H1 (cell line): ENCODE results near the gene TYMS. TPM values are rescaled to one million over a fixed set of nuclear protein-coding genes. Genes with fewer than 3 reads are reported as not detected.

Experiments
- CTCF ChIA-PET: fragments of 300-600 bp; sonication (Branson Sonifier 250); formaldehyde crosslinking; loops from one replicate; lab custom pipeline; 2021; ENCODE audit not compliant: partially characterized antibody; lab: Charles Lee
- POLR2A ChIA-PET: fragments of 300-600 bp; sonication (Branson Sonifier 250); formaldehyde crosslinking; loops from one replicate; lab custom pipeline; 2021; ENCODE audit warnings: inconsistent platforms; ENCODE audit not compliant: partially characterized antibody; lab: Charles Lee
- DNase-seq, 2 experiments: peaks; one replicate each; pipeline versions ENCODE4 v3.0.0 to v3.0.0-alpha.2; 2010 to 2022; ENCODE audit warnings: low spot score in 2 of 2, low read depth in 1 of 2, mixed read lengths in 1 of 2
- FAIRE-seq: peaks from 2 replicates; lab custom pipeline; 2011; peaks lifted over from hg19 to GRCh38; lab: Jason Lieb, UNC
- H2AFZ ChIP-seq: 2 replicates; pipeline ENCODE4 v1.8.1; 2012; ENCODE audit warnings: low read length, inconsistent platforms
- H2AK5ac ChIP-seq: 2 replicates; pipeline ENCODE4 v1.6.1; 2013; ENCODE audit warnings: low read depth, low read length
- H2BK120ac ChIP-seq: replicated peaks from 2 replicates; pipeline ENCODE3; 2013; ENCODE audit warnings: low read depth, low read length, inconsistent platforms
- H2BK12ac ChIP-seq: 2 replicates; pipeline ENCODE4 v1.6.1; 2013; ENCODE audit warnings: low read depth, low read length
- H2BK15ac ChIP-seq: 2 replicates; pipeline ENCODE4 v1.6.1; 2013; ENCODE audit warnings: low read length
- H2BK20ac ChIP-seq: 2 replicates; pipeline ENCODE4 v1.6.1; 2013; ENCODE audit warnings: low read length
- H2BK5ac ChIP-seq: 2 replicates; pipeline ENCODE4 v1.6.1; 2013; ENCODE audit warnings: low read depth, low read length
- H3K14ac ChIP-seq: 2 replicates; pipeline ENCODE4 v1.6.1; 2013; ENCODE audit warnings: inconsistent platforms; ENCODE audit not compliant: insufficient read length
- H3K18ac ChIP-seq: 2 replicates; pipeline ENCODE4 v1.6.1; 2013; ENCODE audit warnings: low read length; ENCODE audit errors: extremely low read depth
- H3K23ac ChIP-seq: 2 replicates; pipeline ENCODE4 v1.6.1; 2013; ENCODE audit warnings: inconsistent platforms; ENCODE audit not compliant: insufficient read length
- H3K23me2 ChIP-seq: 2 replicates; pipeline ENCODE4 v1.6.1; 2013; ENCODE audit warnings: low read depth, low read length
- H3K27ac ChIP-seq: 2 replicates; pipeline ENCODE4 v1.6.1; 2011; ENCODE audit warnings: low read depth, low read length, inconsistent platforms
- H3K27me3 ChIP-seq, 4 experiments: replicated peaks in 1 of 4; 1 replicate in 1 of 4; 2 replicates in 3 of 4; pipeline versions ENCODE4 v1.6.1 to v1.8.1; 2011 to 2013; ENCODE audit warnings: low read length in 3 of 4, mild to moderate bottlenecking in 3 of 4, inconsistent platforms in 2 of 4, mixed read lengths in 2 of 4, moderate library complexity in 1 of 4; ENCODE audit not compliant: control insufficient read depth in 3 of 4, insufficient read depth in 3 of 4; ENCODE audit errors: extremely low read depth in 1 of 4
- H3K36me3 ChIP-seq, 4 experiments: 2 replicates each; pipeline versions ENCODE4 v1.6.1 to v1.8.1; 2011 to 2013; ENCODE audit warnings: mild to moderate bottlenecking in 4 of 4, low read length in 3 of 4, moderate library complexity in 2 of 4, control low read depth in 1 of 4, inconsistent platforms in 1 of 4; ENCODE audit not compliant: insufficient read depth in 4 of 4, control insufficient read depth in 2 of 4
- H3K4ac ChIP-seq: replicated peaks from 2 replicates; pipeline ENCODE3; 2013; ENCODE audit warnings: low read length, low read depth, mixed read lengths, inconsistent platforms; ENCODE audit not compliant: insufficient read length
- H3K4me1 ChIP-seq, 4 experiments: replicated peaks in 1 of 4; 1 replicate in 1 of 4; 2 replicates in 3 of 4; pipeline versions ENCODE4 v1.6.1 to v1.8.1; 2011 to 2013; ENCODE audit warnings: low read length in 3 of 4, inconsistent platforms in 2 of 4, mixed read lengths in 1 of 4; ENCODE audit not compliant: insufficient read depth in 4 of 4, control insufficient read depth in 3 of 4
- H3K4me2 ChIP-seq, 2 experiments: 2 replicates each; pipeline versions ENCODE4 v1.6.1 to v1.8.1; 2011 to 2013; ENCODE audit warnings: low read depth in 2 of 2, low read length in 2 of 2, control low read depth in 1 of 2, inconsistent platforms in 1 of 2, mild to moderate bottlenecking in 1 of 2; ENCODE audit not compliant: insufficient read depth in 1 of 2
- H3K4me3 ChIP-seq, 4 experiments: fragments of 200-600, 300-600 bp in 1 of 4; sonication (generic), shearing (Covaris generic), sonication (Bioruptor Twin) in 1 of 4; 2 replicates each; pipeline versions ENCODE4 v1.5.1 to v1.8.1; 2011 to 2016; ENCODE audit warnings: low read length in 4 of 4, low read depth in 3 of 4, control low read depth in 2 of 4, inconsistent platforms in 2 of 4, mild to moderate bottlenecking in 2 of 4, mixed read lengths in 1 of 4, moderate library complexity in 1 of 4; ENCODE audit not compliant: insufficient read depth in 2 of 4; ENCODE audit errors: extremely low read depth in 1 of 4
- H3K56ac ChIP-seq: replicated peaks from 2 replicates; pipeline ENCODE3; 2013; ENCODE audit warnings: low read depth, mild to moderate bottlenecking, mixed read lengths, low read length, inconsistent platforms; ENCODE audit not compliant: insufficient read length
- H3K79me1 ChIP-seq: 2 replicates; pipeline ENCODE4 v1.6.1; 2013; ENCODE audit warnings: low read depth, low read length, control low read depth
- H3K79me2 ChIP-seq, 2 experiments: 2 replicates each; pipeline versions ENCODE4 v1.6.1 to v1.8.1; 2012 to 2013; ENCODE audit warnings: low read length in 2 of 2, mild to moderate bottlenecking in 2 of 2, inconsistent platforms in 1 of 2; ENCODE audit not compliant: insufficient read depth in 2 of 2, control insufficient read depth in 1 of 2
- H3K9ac ChIP-seq, 4 experiments: replicated peaks in 1 of 4; 1 replicate in 1 of 4; 2 replicates in 3 of 4; pipeline versions ENCODE4 v1.6.1 to v1.8.1; 2011 to 2013; ENCODE audit warnings: low read depth in 3 of 4, low read length in 3 of 4, control low read depth in 2 of 4, mild to moderate bottlenecking in 2 of 4, moderate library complexity in 2 of 4, inconsistent platforms in 1 of 4; ENCODE audit errors: extremely low read depth in 1 of 4
- H3K9me3 ChIP-seq, 2 experiments: 2 replicates each; pipeline versions ENCODE4 v1.6.1 to v1.8.1; 2012 to 2013; ENCODE audit warnings: mild to moderate bottlenecking in 2 of 2, moderate library complexity in 2 of 2, control low read depth in 1 of 2, inconsistent platforms in 1 of 2, low read depth in 1 of 2, low read length in 1 of 2, mixed read lengths in 1 of 2; ENCODE audit not compliant: insufficient read depth in 2 of 2
- H4K20me1 ChIP-seq, 2 experiments: replicated peaks in 1 of 2; 2 replicates each; pipeline versions ENCODE3 to v1.8.1; 2011 to 2013; ENCODE audit warnings: inconsistent platforms in 2 of 2, low read length in 2 of 2, mild to moderate bottlenecking in 1 of 2; ENCODE audit not compliant: insufficient read depth in 2 of 2, control insufficient read depth in 1 of 2
- H4K5ac ChIP-seq: 2 replicates; pipeline ENCODE4 v1.6.1; 2013; ENCODE audit warnings: low read length, low read depth, mixed read lengths, inconsistent platforms; ENCODE audit not compliant: insufficient read length
- H4K8ac ChIP-seq: 2 replicates; pipeline ENCODE4 v1.8.0; 2013; ENCODE audit warnings: mild to moderate bottlenecking, moderate library complexity, low read length, inconsistent platforms; ENCODE audit not compliant: insufficient read depth; ENCODE audit errors: extremely low read depth
- H4K91ac ChIP-seq: replicated peaks from 2 replicates; pipeline ENCODE3; 2013; ENCODE audit warnings: low read length, mixed read lengths, inconsistent platforms; ENCODE audit not compliant: insufficient read length
- BRCA1 ChIP-seq: IDR thresholded peaks from 2 replicates; pipeline ENCODE4 v1.6.1; 2012; ENCODE audit warnings: low read depth, low read length, improper control_type of control experiment
- CBX5 ChIP-seq: fragments of 300-800, 300-1000 bp; sonication (generic); IDR thresholded peaks from 2 replicates; pipeline ENCODE4 v1.7.1; 2016; ENCODE audit warnings: antibody characterized with exemption, low read length, low read depth
- CREB1 ChIP-seq: IDR thresholded peaks from 2 replicates; pipeline ENCODE4 v1.6.1; 2012; ENCODE audit warnings: inconsistent platforms
- GTF2F1 ChIP-seq: IDR thresholded peaks from 2 replicates; pipeline ENCODE4 v1.6.1; 2012; ENCODE audit warnings: low read depth, low read length, improper control_type of control experiment, borderline replicate concordance
- HDAC6 ChIP-seq: IDR thresholded peaks from one replicate; pipeline ENCODE4 v1.7.1; 2012; ENCODE audit warnings: low read depth, mild to moderate bottlenecking, inconsistent platforms, low read length, moderate library complexity
- NRF1 ChIP-seq: IDR thresholded peaks from 2 replicates; pipeline ENCODE4 v1.6.1; 2011; ENCODE audit warnings: mild to moderate bottlenecking, low read depth, low read length, improper control_type of control experiment
- POLR2A ChIP-seq, 2 experiments: IDR thresholded peaks; 1 replicate in 1 of 2; 2 replicates in 1 of 2; pipeline ENCODE4 v1.6.1; 2011; ENCODE audit warnings: low read depth in 2 of 2, low read length in 2 of 2, mild to moderate bottlenecking in 2 of 2; ENCODE audit errors: control extremely low read depth in 1 of 2
- POU5F1 ChIP-seq: IDR thresholded peaks from 2 replicates; pipeline ENCODE4 v1.6.1; 2011; ENCODE audit warnings: low read depth, mild to moderate bottlenecking, low read length, moderate library complexity
- RFX5 ChIP-seq: IDR thresholded peaks from 2 replicates; pipeline ENCODE4 v1.6.1; 2011; ENCODE audit warnings: low read depth, low read length, improper control_type of control experiment, borderline replicate concordance
- SUZ12 ChIP-seq: fragments of 200-600 bp; sonication (generic); IDR thresholded peaks from 2 replicates; pipeline ENCODE4 v1.6.1; 2012; ENCODE audit warnings: mild to moderate bottlenecking, inconsistent platforms, low read length, moderate library complexity, mixed read lengths
- ZNF274 ChIP-seq: IDR thresholded peaks from 2 replicates; pipeline ENCODE4 v1.7.0; 2012; ENCODE audit warnings: low read length, borderline replicate concordance; ENCODE audit errors: extremely low read depth
- WGBS, 2 experiments: shearing (Covaris generic) in 1 of 2; methylation state at CpG; one replicate each; pipeline versions ENCODE4 v1.1.6 to v1.1.7; 2013 to 2015; ENCODE audit warnings: low lambda C conversion rate in 2 of 2, mixed read lengths in 2 of 2, inconsistent platforms in 1 of 2, low coverage in 1 of 2, missing lambda C conversion rate in 1 of 2; ENCODE audit not compliant: insufficient replicate concordance in 2 of 2, insufficient coverage in 1 of 2, insufficient read length in 1 of 2; ENCODE audit errors: extremely low coverage in 1 of 2, missing lambda C conversion rate in 1 of 2; 5-methylcytosine and 5-hydroxymethylcytosine counted together
- polyA plus RNA-seq, 7 experiments: library from polyadenylated mRNA; depleted of rRNA in 3 of 7; stranded (reverse) in 5 of 7; unstranded in 2 of 7; fragments of >200 nt in 5 of 7; fragments of 200-250 nt in 2 of 7; gene quantifications; 1 replicate in 5 of 7; 2 replicates in 1 of 7; 4 replicates in 1 of 7; pipeline versions ENCODE4 v1.2.1 to v1.2.3, GENCODE V29; 2011 to 2013; ENCODE audit warnings: missing spikeins in 2 of 7, mixed read lengths in 2 of 7
- total RNA-seq: library from RNA; stranded (reverse); fragmentation: NEBNext Ultra II Directional; extraction: Animal tissue kit (Norgen Biotek cat#: 25700); gene quantifications from 2 replicates; pipeline ENCODE4 v1.2.1, GENCODE V29; 2021

The TYMS gene
- total and polyA plus RNA-seq, 2 of the 8 experiments (the other 6 are each of a cell fraction or from before 2014, with no cell fraction given): 91.9 to 110 TPM

- CTCF ChIA-PET: interaction anchor here (1.2 kb wide), 2 partner anchors 9 to 25 kb away, joined by 3 to 6 read pairs; no protein-coding TSS in a partner anchor
Measured at GRCh38 chr18:649341-649740, 8.1 kb upstream of the TYMS start.

More at GRCh38 chr18:649341-649740, 8.1 kb upstream of the TYMS start:
- Histone ChIP-seq H3K23me2 (no peaks in the 10 kb centered on the region; the same call in 1 of the 2 replicates), H4K8ac (no peak overlapping the region), H3K79me2 (peaks cover 0 to 8% of the 10 kb centered on the region in 2 experiments; a peak in 1 of 4 replicates), H3K14ac (no peak overlapping the region), H3K79me1 (0 out of 2 replicates have a peak, but pooled peaks cover 3% of the 10 kb centered on the region), H3K27me3 (no peaks in the 10 kb centered on the region), H3K36me3 (no peaks in the 10 kb centered on the region; a peak in 1 of 8 replicates), H3K23ac (no peak overlapping the region), H4K91ac (no peak overlapping the region), H2AK5ac (no peak overlapping the region), H3K9ac (no peak overlapping the region), H4K20me1 (peaks cover 0 to under 1% of the 10 kb centered on the region in 2 experiments), H3K4me3 (no peak overlapping the region), H2BK12ac (no peak overlapping the region), H4K5ac (no peak overlapping the region), H2BK20ac (no peak overlapping the region), H3K9me3 (no peaks in the 10 kb centered on the region), H3K27ac (no peak overlapping the region), H2BK120ac (no peak overlapping the region), H3K56ac (no peak overlapping the region), H3K4me1 (no peaks in the 10 kb centered on the region), H3K4me2 (no peak overlapping the region), H2AFZ (no peak overlapping the region), H3K4ac (no peak overlapping the region), H2BK15ac (no peak overlapping the region), H2BK5ac (no peak overlapping the region), H3K18ac (no peak overlapping the region)
- TF ChIP-seq CREB1 (no peak), NRF1 (no peak), POLR2A (IDR thresholded peaks at IDR 0.05; ENCODE audit: control extremely low read depth in 1 of 2, low read depth in 2 of 2, low read length in 2 of 2) (no peak), ZNF274 (no peak), CBX5 (no peak), BRCA1 (no peak), SUZ12 (no peak), HDAC6 (no peak), GTF2F1 (no peak), POU5F1 (no peak), RFX5 (no peak)
- POLR2A ChIA-PET: interaction anchor here (0.6 to 2.0 kb wide), 3 partner anchors 9 to 213 kb away, joined by 3 to 10 read pairs (median 3); partner anchors contain the start of gene TYMS
- 89% methylated on average over 5 of the region's 5 CpGs; no CpG with 5 or more reads in 1 of the 2 experiments for WGBS, 2 experiments
- FAIRE-seq (no peak), DNase-seq (no peak)
